ENCODE data around the gene MARS1.

MARS1 gene

GRCh38 chr12:57464569-57464968 lies 23.3 kb upstream of the MARS1 start:
- TF ChIP-seq ZFX (IDR thresholded peaks at IDR 0.05; ENCODE audit: borderline replicate concordance): no peak
- TF ChIP-seq CTCF (IDR thresholded peaks at IDR 0.05): no peak
- no peak overlapping the region for H3K27ac ChIP-seq

- H3K27ac ChIP-seq: no peak overlapping the region
- no peak for TF ChIP-seq ZFX (IDR thresholded peaks at IDR 0.05; ENCODE audit: borderline replicate concordance)
- TF ChIP-seq CTCF (IDR thresholded peaks at IDR 0.05): no peak
Observed at GRCh38 chr12:57465030-57465746, 22.7 kb upstream of the MARS1 start.

- no peak overlapping the region for H3K27ac ChIP-seq
- TF ChIP-seq CTCF (IDR thresholded peaks at IDR 0.05) (no peak), ZFX (IDR thresholded peaks at IDR 0.05; ENCODE audit: borderline replicate concordance) (no peak)
Observed at GRCh38 chr12:57465747-57466505, 21.9 kb upstream of the MARS1 start.

GRCh38 chr12:57467212-57467874 lies 20.5 kb upstream of the MARS1 start:
- H3K27ac ChIP-seq: no peak overlapping the region
- TF ChIP-seq ZFX (IDR thresholded peaks at IDR 0.05; ENCODE audit: borderline replicate concordance): no peak
- no peak for TF ChIP-seq CTCF (IDR thresholded peaks at IDR 0.05)

GRCh38 chr12:57467915-57468314 lies 20.0 kb upstream of the MARS1 start:
- no peak overlapping the region for H3K27ac ChIP-seq
- TF ChIP-seq CTCF (IDR thresholded peaks at IDR 0.05): no peak

- TF ChIP-seq ZFX (IDR thresholded peaks at IDR 0.05; ENCODE audit: borderline replicate concordance) (no peak), CTCF (IDR thresholded peaks at IDR 0.05) (no peak)
- no peak overlapping the region for H3K27ac ChIP-seq
Observed at GRCh38 chr12:57469296-57470164, 18.3 kb upstream of the MARS1 start.

All from 22Rv1 (cell line).